ES-I3 (cell line): ENCODE measurements around the gene PGAP6.
"Not testable (repeated sequence)": the region's sequence is repeated elsewhere in the genome, so short reads cannot be mapped to it uniquely, and the experiment has no call there.

ENCODE experiments used
- H3K36me3 ChIP-seq: 2 replicates; pipeline ENCODE4 v1.6.1; 2013; ENCODE audit warnings: mild to moderate bottlenecking, low read length, control low read depth, moderate library complexity; ENCODE audit not compliant: insufficient read depth
- H3K4me1 ChIP-seq: 2 replicates; pipeline ENCODE4 v1.6.1; 2013; ENCODE audit warnings: mild to moderate bottlenecking, control low read depth, low read length; ENCODE audit not compliant: insufficient read depth
- H3K9ac ChIP-seq: 2 replicates; pipeline ENCODE4 v1.6.1; 2013; ENCODE audit warnings: low read depth, mild to moderate bottlenecking, low read length, moderate library complexity
- H3K9me3 ChIP-seq: 2 replicates; pipeline ENCODE4 v1.6.1; 2013; ENCODE audit warnings: mild to moderate bottlenecking, low read length, moderate library complexity; ENCODE audit not compliant: control insufficient read depth, insufficient read depth

The PGAP6 gene

GRCh38 chr16:369866-370436 lies 11.8 kb downstream of the PGAP6 start:
- H3K36me3 ChIP-seq = peaks cover 19% of the 10 kb centered on the region
- peak overlapping the region; percentile 52 for H3K9ac ChIP-seq
- no peaks in the 10 kb centered on the region for H3K4me1 ChIP-seq
- no peaks in the 10 kb centered on the region for H3K9me3 ChIP-seq

- no peaks in the 10 kb centered on the region for H3K9me3 ChIP-seq
- no peaks in the 10 kb centered on the region; the same call in 1 of the 2 replicates for H3K4me1 ChIP-seq
- peak overlapping the region; percentile 52; the same call in 1 of the 2 replicates for H3K9ac ChIP-seq
- peaks cover 13% of the 10 kb centered on the region; the same call in 1 of the 2 replicates for H3K36me3 ChIP-seq
Measured at GRCh38 chr16:369275-369865, 12.4 kb downstream of the PGAP6 start.

- Histone ChIP-seq H3K9ac (no peak overlapping the region), H3K4me1 (no peaks in the 10 kb centered on the region; the same call in 1 of the 2 replicates), H3K36me3 (peaks cover 13% of the 10 kb centered on the region; the same call in 1 of the 2 replicates), H3K9me3 (no peaks in the 10 kb centered on the region)
Measured at GRCh38 chr16:368388-369158, 13.2 kb downstream of the PGAP6 start.

GRCh38 chr16:367333-367903 lies 14.4 kb downstream of the PGAP6 start:
- H3K36me3 ChIP-seq = 0 out of 2 replicates have a peak, but pooled peaks cover 13% of the 10 kb centered on the region
- H3K9ac ChIP-seq = no peak overlapping the region
- no peaks in the 10 kb centered on the region; the same call in 1 of the 2 replicates for H3K4me1 ChIP-seq
- no peaks in the 10 kb centered on the region for H3K9me3 ChIP-seq

GRCh38 chr16:366476-366875 lies 15.3 kb downstream of the PGAP6 start:
- Histone ChIP-seq H3K9me3 (no peaks in the 10 kb centered on the region), H3K9ac (no peak overlapping the region), H3K4me1 (no peaks in the 10 kb centered on the region; the same call in 1 of the 2 replicates), H3K36me3 (0 out of 2 replicates have a peak, but pooled peaks cover 13% of the 10 kb centered on the region)

- no peaks in the 10 kb centered on the region for H3K9me3 ChIP-seq
- H3K36me3 ChIP-seq = 0 out of 2 replicates have a peak, but pooled peaks cover 13% of the 10 kb centered on the region
- no peak overlapping the region for H3K9ac ChIP-seq
- H3K4me1 ChIP-seq = no peaks in the 10 kb centered on the region; the same call in 1 of the 2 replicates
Measured at GRCh38 chr16:364595-365491, 16.9 kb downstream of the PGAP6 start.

- Histone ChIP-seq H3K4me1 (no peaks in the 10 kb centered on the region; the same call in 1 of the 2 replicates), H3K36me3 (0 out of 2 replicates have a peak, but pooled peaks cover 13% of the 10 kb centered on the region), H3K9me3 (no peaks in the 10 kb centered on the region), H3K9ac (no peak overlapping the region)
Measured at GRCh38 chr16:363766-364490, 17.9 kb downstream of the PGAP6 start.

- Histone ChIP-seq H3K36me3 (0 out of 2 replicates have a peak, but pooled peaks cover 7% of the 10 kb centered on the region), H3K9me3 (no peaks in the 10 kb centered on the region), H3K4me1 (no peaks in the 10 kb centered on the region; the same call in 1 of the 2 replicates), H3K9ac (no peak overlapping the region)
Measured at GRCh38 chr16:363110-363765, 18.5 kb downstream of the PGAP6 start.

GRCh38 chr16:362702-362999 lies 19.1 kb downstream of the PGAP6 start:
- H3K9ac ChIP-seq, H3K36me3 ChIP-seq, H3K4me1 ChIP-seq, H3K9me3 ChIP-seq: not testable (repeated sequence)

- H3K36me3 ChIP-seq = no peaks in the 10 kb centered on the region
- H3K9me3 ChIP-seq = no peaks in the 10 kb centered on the region
- no peak overlapping the region for H3K9ac ChIP-seq
- no peaks in the 10 kb centered on the region; the same call in 1 of the 2 replicates for H3K4me1 ChIP-seq
Measured at GRCh38 chr16:361872-362701, 19.7 kb downstream of the PGAP6 start.

GRCh38 chr16:361341-361871 lies 20.4 kb downstream of the PGAP6 start:
- Histone ChIP-seq H3K9me3 (no peaks in the 10 kb centered on the region), H3K9ac (no peak overlapping the region), H3K4me1 (no peaks in the 10 kb centered on the region; the same call in 1 of the 2 replicates), H3K36me3 (no peaks in the 10 kb centered on the region)

GRCh38 chr16:360698-361336 lies 21.0 kb downstream of the PGAP6 start:
- no peaks in the 10 kb centered on the region for H3K36me3 ChIP-seq
- H3K9ac ChIP-seq = no peak overlapping the region
- H3K4me1 ChIP-seq = no peaks in the 10 kb centered on the region; the same call in 1 of the 2 replicates
- H3K9me3 ChIP-seq = no peaks in the 10 kb centered on the region
